Measurements from ENCODE around the gene PARD3B. TPM values are rescaled to one million over a fixed set of nuclear protein-coding genes. Genes with fewer than 3 reads are reported as not detected.

The PARD3B gene
- total and polyA plus RNA-seq, 2 of the 8 experiments (the other 6 are each of a cell fraction or from before 2014, with no cell fraction given), result 1.2 to 5.7 TPM

- Histone ChIP-seq H3K9ac (replicated peaks in 1 of 4; ENCODE audit: extremely low read depth in 1 of 4, low read depth in 3 of 4, low read length in 3 of 4) (no peak overlapping the region), H2BK12ac (ENCODE audit: low read depth, low read length) (peak overlapping the region; percentile 86; the same call in 1 of the 2 replicates), H3K36me3 (ENCODE audit: control insufficient read depth in 2 of 4, insufficient read depth in 4 of 4, low read length in 3 of 4) (no peaks in the 10 kb centered on the region), H3K9me3 (ENCODE audit: insufficient read depth in 2 of 2, low read depth in 1 of 2, low read length in 1 of 2) (no peaks in the 10 kb centered on the region), H2BK15ac (ENCODE audit: low read length) (no peak overlapping the region), H2BK20ac (ENCODE audit: low read length) (peak overlapping the region; percentile 68; the same call in 1 of the 2 replicates), H3K18ac (ENCODE audit: extremely low read depth, low read length) (peak overlapping the region; percentile 43; the same call in 1 of the 2 replicates), H3K4ac (replicated peaks; ENCODE audit: insufficient read length, low read depth, low read length) (no peak overlapping the region), H3K79me1 (ENCODE audit: low read depth, low read length) (no peaks in the 10 kb centered on the region), H2AK5ac (ENCODE audit: low read depth, low read length) (0 out of 2 replicates have a peak overlapping the region, but pooled peaks have one; percentile 41), H3K27me3 (replicated peaks in 1 of 4; ENCODE audit: control insufficient read depth in 3 of 4, extremely low read depth in 1 of 4, insufficient read depth in 3 of 4, low read length in 3 of 4) (no peaks in the 10 kb centered on the region), H3K14ac (ENCODE audit: insufficient read length) (no peak overlapping the region), H3K4me2 (ENCODE audit: insufficient read depth in 1 of 2, low read depth in 2 of 2, low read length in 2 of 2) (no peak overlapping the region), H3K56ac (replicated peaks; ENCODE audit: insufficient read length, low read depth, low read length) (no peak overlapping the region), H3K4me1 (replicated peaks in 1 of 4; ENCODE audit: control insufficient read depth in 3 of 4, insufficient read depth in 4 of 4, low read length in 3 of 4) (peaks cover 0 to 17% (median 1%) of the 10 kb centered on the region in 4 experiments; a peak in 4 of 7 replicates), H3K79me2 (ENCODE audit: control insufficient read depth in 1 of 2, insufficient read depth in 2 of 2, low read length in 2 of 2) (no peaks in the 10 kb centered on the region), H3K4me3 (ENCODE audit: extremely low read depth in 1 of 4, insufficient read depth in 2 of 4, low read depth in 3 of 4, low read length in 4 of 4) (no peak overlapping the region), H3K23ac (ENCODE audit: insufficient read length) (no peak overlapping the region), H4K5ac (ENCODE audit: insufficient read length, low read depth, low read length) (no peak overlapping the region), H3K27ac (ENCODE audit: low read depth, low read length) (no peak overlapping the region), H3K23me2 (ENCODE audit: low read depth, low read length) (no peaks in the 10 kb centered on the region), H4K20me1 (replicated peaks in 1 of 2; ENCODE audit: control insufficient read depth in 1 of 2, insufficient read depth in 2 of 2, low read length in 2 of 2) (no peaks in the 10 kb centered on the region), H2BK5ac (ENCODE audit: low read depth, low read length) (peak overlapping the region; percentile 61; the same call in 1 of the 2 replicates), H2AFZ (ENCODE audit: low read length) (no peak overlapping the region), H4K8ac (ENCODE audit: extremely low read depth, insufficient read depth, low read length) (peak overlapping the region; percentile 14; the same call in 1 of the 2 replicates), H4K91ac (replicated peaks; ENCODE audit: insufficient read length, low read length) (peak overlapping the region; percentile 51), H2BK120ac (replicated peaks; ENCODE audit: low read depth, low read length) (peak overlapping the region; percentile 74)
- 86% methylated on average over 2 of the region's 2 CpGs; no CpG with 5 or more reads in 1 of the 2 experiments for WGBS, 2 experiments (ENCODE audit: extremely low coverage in 1 of 2, insufficient coverage in 1 of 2, insufficient read length in 1 of 2, insufficient replicate concordance in 2 of 2, low coverage in 1 of 2, low lambda C conversion rate in 2 of 2, missing lambda C conversion rate in 1 of 2)
- ChIA-PET CTCF (ENCODE audit: partially characterized antibody) (interaction anchor here (0.8 kb wide), 1 partner anchor 115 kb away, joined by 3 read pairs; no protein-coding TSS in a partner anchor), POLR2A (ENCODE audit: partially characterized antibody) (no interaction called here)
- FAIRE-seq (no peak), DNase-seq (ENCODE audit: low read depth in 1 of 2, low spot score in 2 of 2) (no peak)
- TF ChIP-seq GABPA (IDR thresholded peaks at IDR 0.05; ENCODE audit: borderline replicate concordance, insufficient read depth, low read length) (no peak), TEAD4 (IDR thresholded peaks at IDR 0.05; ENCODE audit: low read depth, low read length) (no peak), RFX5 (IDR thresholded peaks at IDR 0.05; ENCODE audit: borderline replicate concordance, low read depth, low read length) (no peak), JUN (IDR thresholded peaks at IDR 0.05; ENCODE audit: low read depth, low read length) (no peak), HDAC2 (IDR thresholded peaks at IDR 0.05; ENCODE audit: borderline replicate concordance in 1 of 2, low read depth in 2 of 2, low read length in 2 of 2) (no peak), SRF (IDR thresholded peaks at IDR 0.05; ENCODE audit: low read depth, low read length) (no peak), RBBP5 (IDR thresholded peaks at IDR 0.05; ENCODE audit: borderline replicate concordance, low read depth, low read length) (no peak), BCL11A (IDR thresholded peaks at IDR 0.05; ENCODE audit: low read depth in 2 of 2, low read length in 2 of 2) (no peak), EZH2 (IDR thresholded peaks at IDR 0.05; ENCODE audit: low read depth, low read length, severe bottlenecking) (no peak), CREB1 (IDR thresholded peaks at IDR 0.05) (no peak), SP2 (IDR thresholded peaks at IDR 0.05; ENCODE audit: low read length) (no peak), CTBP2 (IDR thresholded peaks at IDR 0.05; ENCODE audit: borderline replicate concordance, insufficient read depth, insufficient read length, low read length) (no peak), TCF12 (IDR thresholded peaks at IDR 0.05; ENCODE audit: low read depth, low read length) (no peak), YY1 (IDR thresholded peaks at IDR 0.05; ENCODE audit: low read depth, low read length) (no peak)
Measured at GRCh38 chr2:205138735-205139134, 593.5 kb downstream of the PARD3B start.

All from H1 (cell line).